MM.1S (cell line): ENCODE measurements around the gene TOP3A.

Experiments
- DNase-seq: peaks from one replicate; pipeline ENCODE4 v3.0.0-alpha.2; 2015
- H2AFZ ChIP-seq: fragments of 300-600 bp; sonication (generic); 2 replicates; pipeline ENCODE4 v1.6.0; 2016; ENCODE audit warnings: antibody characterized with exemption, low read length
- H3F3A ChIP-seq: fragments of 300-600 bp; sonication (generic); 2 replicates; pipeline ENCODE4 v1.6.1; 2016; ENCODE audit warnings: mild to moderate bottlenecking, antibody characterized with exemption, low read length, moderate library complexity, mixed read lengths; ENCODE audit not compliant: insufficient read depth
- H3K27ac ChIP-seq: fragments of 300-600 bp; sonication (generic); 2 replicates; pipeline ENCODE4 v1.5.1; 2016; ENCODE audit warnings: mild to moderate bottlenecking, low read length
- H3K27me3 ChIP-seq: fragments of 300-600 bp; sonication (generic); replicated peaks from 2 replicates; pipeline ENCODE4 v1.6.0; 2016; ENCODE audit warnings: low read length; ENCODE audit not compliant: insufficient read depth
- H3K36me3 ChIP-seq: fragments of 300-600 bp; sonication (generic); replicated peaks from 2 replicates; pipeline ENCODE4 v1.6.1; 2016; ENCODE audit warnings: mild to moderate bottlenecking, low read length, mixed read lengths; ENCODE audit not compliant: insufficient read depth
- H3K4me1 ChIP-seq: fragments of 300-600 bp; sonication (generic); 2 replicates; pipeline ENCODE4 v1.6.1; 2016; ENCODE audit warnings: low read length, mixed read lengths
- H3K4me2 ChIP-seq: fragments of 300-600 bp; sonication (generic); 2 replicates; pipeline ENCODE4 v1.6.0; 2016; ENCODE audit warnings: low read depth, low read length
- H3K4me3 ChIP-seq: fragments of 300-600 bp; sonication (generic); 2 replicates; pipeline ENCODE4 v1.5.1; 2016; ENCODE audit warnings: low read length, mixed read lengths
- H3K79me2 ChIP-seq: fragments of 300-600 bp; sonication (generic); 2 replicates; pipeline ENCODE4 v1.6.1; 2016; ENCODE audit warnings: mixed run types, low read length, mixed read lengths
- H3K9ac ChIP-seq: fragments of 300-600 bp; sonication (generic); 2 replicates; pipeline ENCODE4 v1.6.1; 2016; ENCODE audit warnings: low read length, mixed read lengths
- H3K9me2 ChIP-seq: fragments of 300-600 bp; sonication (generic); replicated peaks from 2 replicates; pipeline ENCODE4 v1.6.1; 2016; ENCODE audit warnings: mild to moderate bottlenecking, low read length, mixed read lengths; ENCODE audit not compliant: insufficient read depth
- H3K9me3 ChIP-seq: fragments of 300-600 bp; sonication (generic); replicated peaks from 2 replicates; pipeline ENCODE4 v1.6.1; 2016; ENCODE audit warnings: mild to moderate bottlenecking, low read length, mixed read lengths; ENCODE audit not compliant: insufficient read depth
- H4K20me1 ChIP-seq: fragments of 300-600 bp; sonication (generic); 2 replicates; pipeline ENCODE4 v1.6.1; 2016; ENCODE audit warnings: mild to moderate bottlenecking, low read length, moderate library complexity, mixed read lengths; ENCODE audit not compliant: insufficient read depth
- EZH2 ChIP-seq: fragments of 300-600 bp; sonication (generic); optimal IDR thresholded peaks from 2 replicates; pipeline ENCODE3; 2017; ENCODE audit warnings: low read depth, mild to moderate bottlenecking, antibody characterized with exemption, low read length, mixed read lengths
- EZH2phosphoT487 ChIP-seq: fragments of 300-600 bp; sonication (generic); IDR thresholded peaks from 2 replicates; pipeline ENCODE4 v1.6.1; 2018; ENCODE audit warnings: antibody characterized with exemption, low read length
- TF ChIP-seq, protein P1 (sequence below): fragments of 300-600 bp; sonication (generic); IDR thresholded peaks from 2 replicates; pipeline ENCODE4 v1.5.1; 2016; ENCODE audit warnings: antibody characterized with exemption, low read length, mixed read lengths

The TOP3A gene

DNA sequence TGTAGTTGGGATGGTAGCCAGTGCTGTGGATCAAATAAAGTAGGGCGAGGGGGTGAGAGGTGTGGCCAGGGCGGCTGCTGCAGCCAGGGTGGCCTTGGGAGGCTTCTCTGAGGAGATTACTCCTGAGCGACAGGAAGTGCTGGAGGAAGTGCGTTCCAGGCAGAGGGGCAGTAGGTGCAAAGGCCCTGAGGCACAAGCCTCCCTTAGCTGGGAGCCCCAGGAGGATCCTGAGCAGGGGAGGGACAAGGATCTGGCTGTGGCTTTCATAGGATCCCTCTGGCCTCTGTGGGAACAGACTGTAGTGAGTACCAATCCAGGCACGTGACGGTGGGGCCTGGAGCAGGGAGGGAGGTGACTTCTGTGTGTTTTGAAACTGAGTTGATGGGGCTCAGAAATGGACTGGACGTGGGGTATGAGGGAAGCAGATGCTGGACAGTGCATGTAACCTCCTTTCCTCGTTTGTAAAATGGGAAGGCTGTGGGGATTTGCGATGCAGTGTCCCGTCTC is 86.6 kb downstream of the TOP3A start:
- Histone ChIP-seq H3K4me2 (no peak overlapping the region), H3K4me1 (no peaks in the 10 kb centered on the region), H3K27me3 (no peaks in the 10 kb centered on the region), H4K20me1 (no peaks in the 10 kb centered on the region), H3K79me2 (0 out of 2 replicates have a peak, but pooled peaks cover 4% of the 10 kb centered on the region), H3K27ac (no peak overlapping the region), H3F3A (no peaks in the 10 kb centered on the region), H3K9ac (no peak overlapping the region), H2AFZ (no peak overlapping the region), H3K36me3 (no peaks in the 10 kb centered on the region), H3K4me3 (no peak overlapping the region), H3K9me3 (no peaks in the 10 kb centered on the region), H3K9me2 (no peaks in the 10 kb centered on the region)
- no peak for DNase-seq
- no peak for TF ChIP-seq EZH2phosphoT487
- TF ChIP-seq EZH2: no peak
- TF ChIP-seq, protein P1, sequence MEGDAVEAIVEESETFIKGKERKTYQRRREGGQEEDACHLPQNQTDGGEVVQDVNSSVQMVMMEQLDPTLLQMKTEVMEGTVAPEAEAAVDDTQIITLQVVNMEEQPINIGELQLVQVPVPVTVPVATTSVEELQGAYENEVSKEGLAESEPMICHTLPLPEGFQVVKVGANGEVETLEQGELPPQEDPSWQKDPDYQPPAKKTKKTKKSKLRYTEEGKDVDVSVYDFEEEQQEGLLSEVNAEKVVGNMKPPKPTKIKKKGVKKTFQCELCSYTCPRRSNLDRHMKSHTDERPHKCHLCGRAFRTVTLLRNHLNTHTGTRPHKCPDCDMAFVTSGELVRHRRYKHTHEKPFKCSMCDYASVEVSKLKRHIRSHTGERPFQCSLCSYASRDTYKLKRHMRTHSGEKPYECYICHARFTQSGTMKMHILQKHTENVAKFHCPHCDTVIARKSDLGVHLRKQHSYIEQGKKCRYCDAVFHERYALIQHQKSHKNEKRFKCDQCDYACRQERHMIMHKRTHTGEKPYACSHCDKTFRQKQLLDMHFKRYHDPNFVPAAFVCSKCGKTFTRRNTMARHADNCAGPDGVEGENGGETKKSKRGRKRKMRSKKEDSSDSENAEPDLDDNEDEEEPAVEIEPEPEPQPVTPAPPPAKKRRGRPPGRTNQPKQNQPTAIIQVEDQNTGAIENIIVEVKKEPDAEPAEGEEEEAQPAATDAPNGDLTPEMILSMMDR: no peak

DNA sequence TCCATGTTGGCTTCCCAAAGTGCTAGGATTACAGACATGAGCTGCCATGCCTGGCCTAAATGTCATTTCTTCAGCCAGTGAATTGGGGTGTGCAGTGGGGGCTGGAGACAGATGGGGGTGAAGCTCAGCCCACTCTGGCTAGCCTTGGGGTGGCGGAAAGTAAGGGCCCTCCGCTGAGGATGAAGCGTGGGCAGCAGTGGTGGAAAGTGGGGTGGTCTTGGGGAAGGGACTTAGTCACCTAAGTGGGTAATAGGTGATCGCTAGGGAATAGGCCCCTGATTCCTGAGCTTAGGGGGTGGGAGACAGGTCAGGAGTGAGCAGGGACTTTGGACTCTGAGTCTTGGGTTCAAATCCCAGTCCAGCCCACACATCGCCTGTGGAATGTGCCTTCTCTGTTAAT is 87.2 kb downstream of the TOP3A start:
- H3K9ac ChIP-seq: no peak overlapping the region
- no peak overlapping the region for H2AFZ ChIP-seq
- H3K4me1 ChIP-seq: no peaks in the 10 kb centered on the region
- no peak for DNase-seq
- 0 out of 2 replicates have a peak, but pooled peaks cover 4% of the 10 kb centered on the region for H3K79me2 ChIP-seq
- no peaks in the 10 kb centered on the region for H3K36me3 ChIP-seq
- H3K27ac ChIP-seq: no peak overlapping the region
- H3K27me3 ChIP-seq: no peaks in the 10 kb centered on the region
- no peak overlapping the region for H3K4me2 ChIP-seq
- H3K4me3 ChIP-seq: no peak overlapping the region
- H4K20me1 ChIP-seq: no peaks in the 10 kb centered on the region
- H3F3A ChIP-seq: no peaks in the 10 kb centered on the region
- H3K9me3 ChIP-seq: no peaks in the 10 kb centered on the region
- H3K9me2 ChIP-seq: no peaks in the 10 kb centered on the region
- TF ChIP-seq EZH2 (no peak), EZH2phosphoT487 (no peak)
- TF ChIP-seq, protein P1: no peak

DNA sequence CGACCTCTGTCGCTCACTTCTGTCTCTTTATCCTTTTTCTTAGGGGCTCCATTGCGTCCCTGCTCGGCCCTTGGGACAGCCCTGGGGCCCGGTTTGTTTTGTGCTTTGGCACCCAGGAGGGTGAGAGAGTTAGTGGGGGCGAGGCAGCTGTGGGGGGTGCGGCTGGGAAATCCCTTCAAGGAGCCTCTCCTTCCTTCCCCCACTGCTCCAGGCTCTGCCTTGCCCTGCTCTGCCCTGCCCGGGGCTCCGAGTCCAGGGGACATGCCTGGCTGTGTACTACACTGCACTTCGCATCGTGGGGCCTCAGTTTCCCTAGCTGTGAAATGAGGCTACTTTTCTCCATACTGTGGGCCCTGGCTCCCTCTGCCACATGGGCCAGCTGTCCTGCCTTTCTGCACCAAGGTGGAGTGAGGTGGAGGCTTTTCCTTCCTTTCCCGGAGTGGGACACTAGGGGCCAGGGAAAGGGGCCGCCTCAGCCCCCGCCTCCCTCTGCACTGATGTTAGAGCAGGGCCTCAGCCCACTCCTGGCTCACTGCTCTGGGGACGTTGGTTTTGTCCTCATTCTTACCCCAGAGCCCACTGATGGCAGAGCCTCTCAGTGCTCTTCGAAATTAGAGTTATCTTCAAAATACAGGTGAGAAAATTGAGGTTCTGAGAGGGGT is 88.4 kb downstream of the TOP3A start:
- Histone ChIP-seq H3F3A (no peaks in the 10 kb centered on the region), H3K9me3 (no peaks in the 10 kb centered on the region), H2AFZ (peak overlapping the region; percentile 83), H3K36me3 (no peaks in the 10 kb centered on the region), H4K20me1 (no peaks in the 10 kb centered on the region), H3K4me2 (peak overlapping the region; percentile 78), H3K9me2 (no peaks in the 10 kb centered on the region), H3K27ac (no peak overlapping the region), H3K27me3 (no peaks in the 10 kb centered on the region), H3K9ac (peak overlapping the region; percentile 39; the same call in 1 of the 2 replicates), H3K4me1 (no peaks in the 10 kb centered on the region), H3K79me2 (0 out of 2 replicates have a peak, but pooled peaks cover 4% of the 10 kb centered on the region), H3K4me3 (peak overlapping the region; percentile 69)
- TF ChIP-seq EZH2phosphoT487 (no peak), EZH2 (no peak)
- TF ChIP-seq, protein P1: no peak
- DNase-seq: no peak
